GM03348 (cell line): ENCODE results near the gene ACO2.
"Not testable (repeated sequence)": the region's sequence is repeated elsewhere in the genome, so short reads cannot be mapped to it uniquely, and the experiment has no call there.

Experiments used
- DNase-seq: peaks from one replicate; pipeline ENCODE4 v3.0.0; 2012; ENCODE audit warnings: low spot score

ACO2 gene

GRCh38 chr22:41568811-41569210, 99.9 kb downstream of the ACO2 start:
- no peak for DNase-seq

DNA sequence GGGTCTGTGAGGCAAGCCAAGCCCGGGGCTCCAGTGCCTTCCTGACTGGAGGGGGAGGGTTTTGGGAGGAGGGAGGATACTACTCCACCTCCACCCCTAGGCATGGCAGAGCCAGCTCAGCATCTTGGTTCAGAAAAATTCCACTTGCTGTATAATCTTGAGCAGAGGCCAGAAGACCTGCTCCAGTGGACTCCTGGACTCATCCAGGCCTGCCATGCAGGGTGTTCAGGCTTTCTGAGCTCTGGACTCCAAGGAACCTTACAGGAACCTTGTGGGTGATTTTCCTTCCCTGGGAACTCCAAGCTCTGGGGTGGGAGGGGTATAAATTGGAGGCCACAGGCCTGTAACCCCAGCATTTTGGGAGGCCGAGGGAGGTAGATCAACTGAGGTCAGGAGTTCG, 101.3 kb downstream of the ACO2 start:
- no peak for DNase-seq

GRCh38 chr22:41571786-41572185, 102.9 kb downstream of the ACO2 start:
- DNase-seq = no peak

DNA sequence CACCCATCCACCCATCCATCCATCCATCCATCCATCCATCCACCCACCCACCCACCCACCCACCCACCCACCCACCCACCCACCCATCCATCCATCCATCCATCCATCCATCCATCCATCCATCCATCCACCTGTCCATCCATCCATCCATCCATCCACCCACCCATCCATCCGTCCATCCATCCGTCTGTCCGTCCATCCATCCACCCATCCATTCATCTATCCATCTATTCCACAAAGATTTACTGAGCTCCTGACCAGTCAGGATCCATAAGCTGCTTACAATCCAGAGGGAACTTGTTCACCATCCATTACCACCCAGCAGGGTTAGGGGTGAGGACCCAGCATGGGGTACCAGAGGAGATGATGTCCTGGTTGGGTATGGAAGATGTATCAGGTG, 103.4 kb downstream of the ACO2 start:
- DNase-seq = not testable (repeated sequence)

GRCh38 chr22:41573677-41574076, 104.8 kb downstream of the ACO2 start:
- no peak for DNase-seq

DNA sequence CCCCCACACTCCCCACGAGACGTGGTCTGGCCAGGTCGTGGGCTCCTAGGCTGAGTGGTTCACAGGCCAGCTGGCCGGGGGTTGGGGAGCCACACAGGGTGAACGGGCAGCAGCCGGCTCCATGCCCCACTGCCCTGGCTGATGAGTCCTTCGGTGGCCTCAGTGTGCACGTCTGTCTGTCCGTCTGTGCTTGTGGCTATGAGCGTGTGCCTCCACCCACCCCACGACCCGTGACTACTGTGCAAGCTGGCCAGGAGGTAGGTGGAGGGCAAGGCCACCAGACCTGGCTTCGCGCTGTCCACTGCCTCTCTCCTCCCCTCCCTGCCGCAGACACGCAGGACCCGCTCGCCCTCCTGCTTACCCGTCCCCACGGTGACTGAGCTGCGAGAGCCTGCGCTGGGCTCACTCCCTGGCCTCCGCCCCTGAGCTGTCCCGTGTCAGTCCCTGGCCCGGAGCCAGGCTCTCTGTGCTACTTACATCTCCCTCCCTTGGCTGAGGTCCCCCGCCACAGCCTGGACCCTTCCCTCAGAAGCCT, 106.0 kb downstream of the ACO2 start:
- no peak for DNase-seq

GRCh38 chr22:41575533-41575932, 106.6 kb downstream of the ACO2 start:
- DNase-seq = no peak

DNA sequence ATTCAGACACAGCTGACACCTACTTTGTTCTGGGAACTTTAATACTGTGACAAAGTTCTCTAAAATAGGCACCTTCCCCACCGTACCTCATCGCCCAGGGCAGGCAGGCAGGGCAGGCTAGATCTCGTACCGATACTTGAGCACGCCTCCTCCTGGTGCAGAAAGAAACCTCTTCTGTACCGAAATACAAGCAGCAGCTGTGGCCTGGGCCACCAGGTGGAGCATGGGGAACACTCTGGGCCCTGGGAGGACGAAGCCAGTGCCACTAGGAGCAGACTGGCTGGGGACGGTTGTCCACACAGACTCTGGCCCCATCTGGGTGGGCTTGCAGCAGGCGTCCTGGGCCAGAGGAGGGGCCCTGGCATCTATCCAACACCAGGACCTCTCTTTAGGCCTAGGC, 108.0 kb downstream of the ACO2 start:
- no peak for DNase-seq

GRCh38 chr22:41578114-41578513, 109.2 kb downstream of the ACO2 start:
- DNase-seq = no peak
